Gastrocnemius medialis (tissue), 4 donors: Measurements from ENCODE around the gene COL6A3. TPM values are rescaled to one million over a fixed set of nuclear protein-coding genes. Genes with fewer than 3 reads are reported as not detected.

Source experiments
- ATAC-seq, 2 donors: fragments of 150-250 bp; one replicate each; pipeline ENCODE4 v1.9.1; 2016
- DNase-seq, 2 donors: peaks; one replicate each; pipeline ENCODE4 v3.0.0-alpha.2; 2019
- H3K27ac ChIP-seq, 4 donors: fragments of 200-600 bp; sonication (generic); 1 replicate in 1 of 4; 2 replicates in 3 of 4; pipeline ENCODE4 v1.5.1; 2016 to 2018; ENCODE audit warnings: mild to moderate bottlenecking in 2 of 4, moderate library complexity in 1 of 4
- H3K27me3 ChIP-seq, 3 donors: fragments of 200-600 bp; sonication (generic) in 2 of 3; 1 replicate in 1 of 3; 2 replicates in 2 of 3; pipeline versions ENCODE4 v1.5.1 to v1.6.0; 2016 to 2019; ENCODE audit warnings: mild to moderate bottlenecking in 1 of 3, moderate library complexity in 1 of 3
- H3K36me3 ChIP-seq, 2 donors: fragments of 200-600 bp; sonication (generic) in 1 of 2; one replicate each; pipeline ENCODE4 v1.5.1; 2017 to 2018
- H3K4me1 ChIP-seq, 2 donors: fragments of 200-600 bp; sonication (generic) in 1 of 2; one replicate each; pipeline ENCODE4 v1.5.1; 2016 to 2017; ENCODE audit warnings: mild to moderate bottlenecking in 2 of 2
- H3K4me3 ChIP-seq, 4 donors: fragments of 200-600 bp; sonication (generic) in 3 of 4; 1 replicate in 1 of 4; 2 replicates in 3 of 4; pipeline ENCODE4 v1.5.1; 2016 to 2019; ENCODE audit warnings: mild to moderate bottlenecking in 2 of 4
- H3K9me3 ChIP-seq, 3 donors: fragments of 200-600 bp; sonication (generic) in 2 of 3; 1 replicate in 1 of 3; 2 replicates in 2 of 3; pipeline ENCODE4 v1.5.1; 2016 to 2019
- POLR2A ChIP-seq, 2 donors: fragments of 450-650 bp; IDR thresholded peaks; one replicate each; pipeline ENCODE4 v1.6.1; 2017; ENCODE audit warnings: antibody characterized with exemption in 2 of 2, mild to moderate bottlenecking in 2 of 2, moderate library complexity in 2 of 2
- in situ Hi-C, 4 donors: fragments of 200-750 bp; cut with MboI; loops; one replicate each; pipeline versions ENCODE4 v1.15.0 to v1.8.0; 2017; ENCODE audit warnings: low sequenced_read_pairs in 4 of 4
- intact Hi-C: fragments of 100-400 bp; cut with DNase I; formaldehyde crosslinking; loops from one replicate; pipeline ENCODE4 v1.15.1; 2023; ENCODE audit warnings: low total_unique reads
- total RNA-seq, 4 donors: library from RNA; depleted of rRNA; stranded (reverse); fragments of >200 nt; gene quantifications; one replicate each; pipeline versions ENCODE4 v1.1.0 to v1.2.3, GENCODE V29; 2016
- TF ChIP-seq, protein P1 (sequence below), 5 experiments: fragments of 450-650 bp in 3 of 5; fragments of 200-600 bp in 2 of 5; sonication (generic) in 2 of 5; IDR thresholded peaks in 4 of 5; conservative IDR thresholded peaks in 1 of 5; 1 replicate in 4 of 5; 2 replicates in 1 of 5; pipeline ENCODE4 v1.5.1; 2016 to 2019; ENCODE audit warnings: antibody characterized with exemption in 5 of 5, mild to moderate bottlenecking in 3 of 5, moderate library complexity in 3 of 5

COL6A3 gene
- total RNA-seq, 4 donors from 2014 or later, result 45.3 to 150 (median 108) TPM

DNA sequence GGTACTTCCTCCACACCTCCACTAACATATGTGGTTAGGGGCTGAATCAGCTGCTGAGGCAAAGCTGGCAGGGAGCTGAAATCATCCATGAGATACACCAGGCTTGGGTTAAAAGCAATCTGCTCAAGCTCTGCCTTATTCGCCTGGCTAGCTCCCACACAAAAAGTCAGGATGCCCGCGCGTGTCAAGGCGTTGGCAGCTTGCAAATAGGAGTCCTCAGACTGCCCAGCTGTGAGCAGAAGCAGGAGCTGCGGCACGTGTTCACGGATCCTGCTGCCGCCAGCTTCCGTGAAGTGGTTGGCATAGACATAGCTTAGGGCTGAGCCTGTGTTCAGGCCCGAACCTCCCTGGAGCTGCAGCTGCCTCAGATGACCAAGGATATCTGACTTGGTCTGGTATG is 35.3 kb downstream of the COL6A3 start:
- H3K27me3 ChIP-seq, result no peaks in the 10 kb centered on the region
- in situ Hi-C loops (no loop called here), intact Hi-C loops (no loop called here)
- no peak for DNase-seq
- H3K4me3 ChIP-seq, result no peak overlapping the region
- H3K9me3 ChIP-seq, result no peaks in the 10 kb centered on the region
- H3K27ac ChIP-seq, result no peak overlapping the region
- H3K36me3 ChIP-seq, result no peaks in the 10 kb centered on the region
- TF ChIP-seq, protein P1, sequence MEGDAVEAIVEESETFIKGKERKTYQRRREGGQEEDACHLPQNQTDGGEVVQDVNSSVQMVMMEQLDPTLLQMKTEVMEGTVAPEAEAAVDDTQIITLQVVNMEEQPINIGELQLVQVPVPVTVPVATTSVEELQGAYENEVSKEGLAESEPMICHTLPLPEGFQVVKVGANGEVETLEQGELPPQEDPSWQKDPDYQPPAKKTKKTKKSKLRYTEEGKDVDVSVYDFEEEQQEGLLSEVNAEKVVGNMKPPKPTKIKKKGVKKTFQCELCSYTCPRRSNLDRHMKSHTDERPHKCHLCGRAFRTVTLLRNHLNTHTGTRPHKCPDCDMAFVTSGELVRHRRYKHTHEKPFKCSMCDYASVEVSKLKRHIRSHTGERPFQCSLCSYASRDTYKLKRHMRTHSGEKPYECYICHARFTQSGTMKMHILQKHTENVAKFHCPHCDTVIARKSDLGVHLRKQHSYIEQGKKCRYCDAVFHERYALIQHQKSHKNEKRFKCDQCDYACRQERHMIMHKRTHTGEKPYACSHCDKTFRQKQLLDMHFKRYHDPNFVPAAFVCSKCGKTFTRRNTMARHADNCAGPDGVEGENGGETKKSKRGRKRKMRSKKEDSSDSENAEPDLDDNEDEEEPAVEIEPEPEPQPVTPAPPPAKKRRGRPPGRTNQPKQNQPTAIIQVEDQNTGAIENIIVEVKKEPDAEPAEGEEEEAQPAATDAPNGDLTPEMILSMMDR (IDR thresholded peaks at IDR 0.05 in 4 of 5, conservative IDR thresholded peaks at IDR 0.05 in 1 of 5), result no peak
- no peak for TF ChIP-seq POLR2A (IDR thresholded peaks at IDR 0.05)
- ATAC-seq, result no peak
- no peaks in the 10 kb centered on the region for H3K4me1 ChIP-seq

DNA sequence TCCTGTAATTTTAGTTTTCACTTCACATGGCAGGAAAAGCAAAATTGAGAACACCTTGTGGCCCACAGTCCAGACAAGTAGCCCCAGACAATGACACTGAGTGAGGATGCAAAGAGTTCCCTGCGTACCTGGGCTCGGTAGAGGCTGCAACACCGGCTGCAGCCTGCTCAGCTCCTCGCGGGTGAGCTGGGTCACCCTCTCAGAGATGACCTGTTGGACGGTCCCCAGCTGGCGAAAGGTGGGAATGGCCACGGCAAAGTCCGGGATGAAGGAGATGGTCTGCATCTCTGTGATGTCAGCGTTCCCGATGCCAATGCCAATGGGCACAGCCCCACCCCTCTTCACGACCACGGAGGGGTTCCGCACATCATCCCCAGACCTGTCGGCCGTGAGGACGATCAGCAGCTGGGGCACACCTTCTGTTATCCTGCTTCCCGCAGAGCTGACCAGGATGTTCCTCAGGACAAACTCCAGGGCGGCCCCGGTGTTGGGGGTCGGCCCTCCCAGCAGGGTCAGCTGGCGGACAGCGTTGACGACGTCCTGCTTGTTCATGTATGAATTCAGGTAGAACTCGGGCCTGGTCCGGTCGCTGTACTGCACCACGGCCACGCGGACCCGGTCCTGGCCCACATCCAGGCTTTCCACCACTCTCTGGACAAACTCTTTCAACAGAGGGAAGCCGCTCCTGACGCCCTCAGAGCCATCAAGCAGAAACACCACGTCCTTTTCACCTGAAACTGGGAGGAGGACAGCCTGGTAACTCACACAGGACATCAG is 39.5 kb downstream of the COL6A3 start:
- no peaks in the 10 kb centered on the region for H3K4me1 ChIP-seq
- ATAC-seq, result no peak
- DNase-seq, result no peak
- H3K27me3 ChIP-seq, result no peaks in the 10 kb centered on the region
- peak overlapping the region in 1 of 4 donors; percentile 9 for H3K27ac ChIP-seq
- intact Hi-C loops, result no loop called here
- in situ Hi-C loops, result no loop called here
- no peaks in the 10 kb centered on the region for H3K36me3 ChIP-seq
- no peaks in the 10 kb centered on the region for H3K9me3 ChIP-seq
- H3K4me3 ChIP-seq, result no peak overlapping the region
- TF ChIP-seq POLR2A (IDR thresholded peaks at IDR 0.05), result no peak
- TF ChIP-seq, protein P1 (IDR thresholded peaks at IDR 0.05 in 4 of 5, conservative IDR thresholded peaks at IDR 0.05 in 1 of 5), result no peak

DNA sequence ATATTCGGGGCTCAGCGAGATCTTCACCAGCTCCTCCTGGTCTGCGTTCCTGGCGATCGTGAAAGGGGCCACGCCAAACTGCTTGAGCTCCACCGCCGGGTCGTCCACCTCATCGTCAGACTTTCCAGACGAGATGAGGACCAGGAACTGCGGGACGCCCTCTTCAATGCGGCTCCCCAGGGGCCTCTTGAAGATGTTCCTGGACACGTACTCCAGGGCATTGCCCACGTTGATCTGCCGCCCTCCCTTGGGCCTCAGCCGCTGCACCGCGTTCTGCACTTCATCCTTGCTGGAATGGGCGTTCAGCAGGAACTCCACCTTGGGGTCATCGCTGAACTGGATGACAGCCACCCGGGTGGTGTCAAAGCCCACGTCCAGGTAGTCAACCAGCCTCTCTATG is 42.1 kb downstream of the COL6A3 start:
- no peak overlapping the region for H3K4me3 ChIP-seq
- DNase-seq, result no peak
- no peaks in the 10 kb centered on the region for H3K9me3 ChIP-seq
- H3K36me3 ChIP-seq, result no peaks in the 10 kb centered on the region
- H3K27me3 ChIP-seq, result no peaks in the 10 kb centered on the region
- intact Hi-C loops, result no loop called here
- H3K4me1 ChIP-seq, result no peaks in the 10 kb centered on the region
- in situ Hi-C loops, result no loop called here
- H3K27ac ChIP-seq, result no peak overlapping the region
- ATAC-seq, result no peak
- TF ChIP-seq POLR2A (IDR thresholded peaks at IDR 0.05), result no peak
- TF ChIP-seq, protein P1 (IDR thresholded peaks at IDR 0.05 in 4 of 5, conservative IDR thresholded peaks at IDR 0.05 in 1 of 5), result no peak

DNA sequence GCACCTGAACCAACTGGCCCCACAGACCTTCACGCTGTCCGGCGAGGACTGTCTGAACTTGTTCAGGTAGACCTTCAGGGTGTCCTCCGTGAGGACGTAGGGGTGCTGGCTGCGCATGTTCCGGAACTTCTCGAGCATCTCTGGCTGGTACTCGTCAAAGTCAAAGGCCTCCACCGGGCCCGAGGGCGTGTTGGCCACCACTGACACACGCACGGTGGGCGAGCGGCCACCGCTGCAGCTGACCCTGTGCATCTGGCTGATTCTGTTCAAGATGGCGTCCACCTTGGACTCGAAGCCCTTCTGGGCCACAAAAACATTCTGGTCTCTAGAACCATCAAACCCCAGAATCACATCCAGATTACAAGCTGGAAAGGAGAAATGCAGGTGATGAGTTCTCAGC is 48.3 kb downstream of the COL6A3 start:
- no peaks in the 10 kb centered on the region for H3K4me1 ChIP-seq
- H3K27ac ChIP-seq, result no peak overlapping the region
- intact Hi-C loops, result no loop called here
- in situ Hi-C loops, result no loop called here
- no peak for ATAC-seq
- TF ChIP-seq, protein P1 (IDR thresholded peaks at IDR 0.05 in 4 of 5, conservative IDR thresholded peaks at IDR 0.05 in 1 of 5), result no peak
- TF ChIP-seq POLR2A (IDR thresholded peaks at IDR 0.05), result no peak
- H3K9me3 ChIP-seq, result no peaks in the 10 kb centered on the region
- H3K36me3 ChIP-seq, result no peaks in the 10 kb centered on the region
- no peak for DNase-seq
- H3K4me3 ChIP-seq, result no peak overlapping the region
- H3K27me3 ChIP-seq, result no peaks in the 10 kb centered on the region

DNA sequence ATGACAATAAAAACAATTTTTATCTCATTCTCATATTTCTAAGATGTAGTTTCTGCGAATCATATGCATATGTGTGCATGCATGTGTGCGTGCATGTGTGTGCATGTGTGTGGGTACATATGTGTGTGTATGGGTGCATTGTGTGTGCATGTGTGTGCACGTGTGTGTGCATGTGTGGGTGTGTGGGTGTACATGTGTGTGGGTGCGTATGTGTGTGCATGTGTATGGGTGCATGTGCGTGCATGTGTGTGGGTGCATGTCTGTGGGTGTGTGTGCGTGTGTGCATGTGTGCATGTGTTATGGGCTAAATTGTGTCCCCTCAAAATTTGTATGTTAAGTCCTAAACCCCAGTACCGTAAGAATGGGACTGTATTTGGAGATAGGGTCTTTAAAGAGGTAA is 49.3 kb downstream of the COL6A3 start:
- no peaks in the 10 kb centered on the region for H3K36me3 ChIP-seq
- intact Hi-C loops, result no loop called here
- H3K27me3 ChIP-seq, result no peaks in the 10 kb centered on the region
- no peak for DNase-seq
- no peaks in the 10 kb centered on the region for H3K4me1 ChIP-seq
- no peak overlapping the region for H3K27ac ChIP-seq
- H3K9me3 ChIP-seq, result no peaks in the 10 kb centered on the region
- no peak overlapping the region for H3K4me3 ChIP-seq
- in situ Hi-C loops, result no loop called here
- ATAC-seq, result no peak
- no peak for TF ChIP-seq POLR2A (IDR thresholded peaks at IDR 0.05)
- TF ChIP-seq, protein P1 (IDR thresholded peaks at IDR 0.05 in 4 of 5, conservative IDR thresholded peaks at IDR 0.05 in 1 of 5), result no peak
